Measurements from ENCODE around the gene MEX3D.

- TF ChIP-seq EZH2phosphoT487 (IDR thresholded peaks at IDR 0.05; ENCODE audit: borderline replicate concordance, low read depth, low read length): no peak
- TF ChIP-seq CTCF (conservative IDR thresholded peaks at IDR 0.05; ENCODE audit: low read length): peak; percentile 77
Observed at GRCh38 chr19:1590641-1591397, 22.7 kb upstream of the MEX3D start.

Data from OCI-LY7 (cell line).